Neural progenitor cell (in vitro differentiated cells): ENCODE data around the gene TLE3. TPM values are rescaled to one million over a fixed set of nuclear protein-coding genes. Genes with fewer than 3 reads are reported as not detected.

ENCODE experiments used
- DNase-seq: peaks from one replicate; pipeline ENCODE4 v3.0.0-alpha.2; 2016; ENCODE audit warnings: low spot score
- H2AFZ ChIP-seq: fragments of 200-600 bp; sonication (generic); replicated peaks from 2 replicates; pipeline ENCODE4 v1.6.1; 2016; ENCODE audit warnings: antibody characterized with exemption
- H3F3A ChIP-seq: fragments of 200-600 bp; sonication (generic); 2 replicates; pipeline ENCODE4 v1.6.1; 2016; ENCODE audit warnings: antibody characterized with exemption, low read depth
- H3K27ac ChIP-seq: fragments of 200-600 bp; sonication (generic); 2 replicates; pipeline ENCODE4 v1.5.1; 2016; ENCODE audit warnings: mild to moderate bottlenecking
- H3K27me3 ChIP-seq: fragments of 200-600 bp; sonication (generic); 2 replicates; pipeline ENCODE4 v1.6.1; 2016; ENCODE audit warnings: mild to moderate bottlenecking, moderate library complexity
- H3K36me3 ChIP-seq: fragments of 200-600 bp; sonication (generic); 2 replicates; pipeline ENCODE4 v1.5.1; 2016
- H3K4me1 ChIP-seq: fragments of 200-600 bp; sonication (generic); 2 replicates; pipeline ENCODE4 v1.6.1; 2016; ENCODE audit warnings: mixed run types
- H3K4me2 ChIP-seq: fragments of 200-600 bp; sonication (generic); 2 replicates; pipeline ENCODE4 v1.6.1; 2016
- H3K4me3 ChIP-seq: fragments of 200-600 bp; sonication (generic); 2 replicates; pipeline ENCODE4 v1.5.1; 2016
- H3K79me2 ChIP-seq: fragments of 200-600 bp; sonication (generic); 2 replicates; pipeline ENCODE4 v1.6.1; 2016; ENCODE audit warnings: low read depth
- H3K9ac ChIP-seq: fragments of 200-600 bp; sonication (generic); 2 replicates; pipeline ENCODE4 v1.6.1; 2016
- H3K9me3 ChIP-seq: fragments of 200-600 bp; sonication (generic); 2 replicates; pipeline ENCODE4 v1.5.1; 2016; ENCODE audit warnings: low read depth
- H4K20me1 ChIP-seq: fragments of 200-600 bp; sonication (generic); 2 replicates; pipeline ENCODE4 v1.6.1; 2016; ENCODE audit warnings: low read depth
- H3K27ac Mint-ChIP-seq: 3 replicates; pipeline ENCODE4 v1.8.0; 2021; ENCODE audit warnings: mixed read lengths
- H3K27me3 Mint-ChIP-seq: 2 replicates; pipeline ENCODE4 v1.8.0; 2022; ENCODE audit warnings: low read depth, mild to moderate bottlenecking, inconsistent platforms, moderate library complexity, mixed read lengths; ENCODE audit not compliant: insufficient read depth
- H3K36me3 Mint-ChIP-seq: 3 replicates; pipeline ENCODE4 v1.8.0; 2021; ENCODE audit warnings: mixed read lengths
- H3K4me1 Mint-ChIP-seq: 3 replicates; pipeline ENCODE4 v1.8.0; 2021; ENCODE audit warnings: mixed read lengths
- H3K4me3 Mint-ChIP-seq: 3 replicates; pipeline ENCODE4 v1.8.0; 2021; ENCODE audit warnings: mild to moderate bottlenecking, moderate library complexity, mixed read lengths
- H3K9me3 Mint-ChIP-seq: 3 replicates; pipeline ENCODE4 v1.8.0; 2020; ENCODE audit warnings: mixed read lengths
- EZH2 ChIP-seq: fragments of 200-600 bp; sonication (generic); IDR thresholded peaks from 2 replicates; pipeline ENCODE4 v1.6.1; 2017; ENCODE audit warnings: antibody characterized with exemption, mild to moderate bottlenecking, moderate library complexity
- EZH2phosphoT487 ChIP-seq: fragments of 200-600 bp; sonication (generic); IDR thresholded peaks from 2 replicates; pipeline ENCODE4 v1.6.1; 2017; ENCODE audit warnings: antibody characterized with exemption
- total RNA-seq: library from RNA; depleted of rRNA; stranded (reverse); fragments of >200 nt; gene quantifications from 2 replicates; pipeline ENCODE4 v1.2.3, GENCODE V29; 2015; ENCODE audit warnings: low replicate concordance
- TF ChIP-seq, protein P1 (sequence below): fragments of 200-600 bp; sonication (generic); IDR thresholded peaks from 2 replicates; pipeline ENCODE4 v1.5.1; 2017; ENCODE audit warnings: antibody characterized with exemption, mild to moderate bottlenecking

Gene TLE3
- total RNA-seq, 1 donor from 2014 or later = 22.1 TPM

DNA sequence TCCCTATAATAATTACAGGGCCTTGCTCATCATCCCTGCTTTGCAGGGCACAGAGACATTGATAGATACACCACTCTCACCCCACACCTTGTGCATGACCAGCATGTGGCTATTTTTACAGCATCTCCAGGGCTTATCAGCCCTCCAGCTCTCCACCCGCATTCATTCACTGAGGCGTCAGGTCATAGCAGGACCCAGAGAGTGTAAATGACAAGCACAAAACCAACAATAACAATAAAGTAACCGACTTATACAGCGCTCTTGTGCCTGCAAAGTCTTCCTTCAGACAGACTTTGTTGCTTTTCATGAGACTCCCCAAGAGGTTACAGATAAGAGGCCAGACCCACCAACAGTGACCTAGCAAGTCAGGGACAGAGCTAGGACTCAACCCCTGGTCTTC lies 80.7 kb downstream of the TLE3 start:
- TF ChIP-seq EZH2 = no peak
- TF ChIP-seq, protein P1, sequence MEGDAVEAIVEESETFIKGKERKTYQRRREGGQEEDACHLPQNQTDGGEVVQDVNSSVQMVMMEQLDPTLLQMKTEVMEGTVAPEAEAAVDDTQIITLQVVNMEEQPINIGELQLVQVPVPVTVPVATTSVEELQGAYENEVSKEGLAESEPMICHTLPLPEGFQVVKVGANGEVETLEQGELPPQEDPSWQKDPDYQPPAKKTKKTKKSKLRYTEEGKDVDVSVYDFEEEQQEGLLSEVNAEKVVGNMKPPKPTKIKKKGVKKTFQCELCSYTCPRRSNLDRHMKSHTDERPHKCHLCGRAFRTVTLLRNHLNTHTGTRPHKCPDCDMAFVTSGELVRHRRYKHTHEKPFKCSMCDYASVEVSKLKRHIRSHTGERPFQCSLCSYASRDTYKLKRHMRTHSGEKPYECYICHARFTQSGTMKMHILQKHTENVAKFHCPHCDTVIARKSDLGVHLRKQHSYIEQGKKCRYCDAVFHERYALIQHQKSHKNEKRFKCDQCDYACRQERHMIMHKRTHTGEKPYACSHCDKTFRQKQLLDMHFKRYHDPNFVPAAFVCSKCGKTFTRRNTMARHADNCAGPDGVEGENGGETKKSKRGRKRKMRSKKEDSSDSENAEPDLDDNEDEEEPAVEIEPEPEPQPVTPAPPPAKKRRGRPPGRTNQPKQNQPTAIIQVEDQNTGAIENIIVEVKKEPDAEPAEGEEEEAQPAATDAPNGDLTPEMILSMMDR = no peak
- TF ChIP-seq EZH2phosphoT487 = no peak

DNA sequence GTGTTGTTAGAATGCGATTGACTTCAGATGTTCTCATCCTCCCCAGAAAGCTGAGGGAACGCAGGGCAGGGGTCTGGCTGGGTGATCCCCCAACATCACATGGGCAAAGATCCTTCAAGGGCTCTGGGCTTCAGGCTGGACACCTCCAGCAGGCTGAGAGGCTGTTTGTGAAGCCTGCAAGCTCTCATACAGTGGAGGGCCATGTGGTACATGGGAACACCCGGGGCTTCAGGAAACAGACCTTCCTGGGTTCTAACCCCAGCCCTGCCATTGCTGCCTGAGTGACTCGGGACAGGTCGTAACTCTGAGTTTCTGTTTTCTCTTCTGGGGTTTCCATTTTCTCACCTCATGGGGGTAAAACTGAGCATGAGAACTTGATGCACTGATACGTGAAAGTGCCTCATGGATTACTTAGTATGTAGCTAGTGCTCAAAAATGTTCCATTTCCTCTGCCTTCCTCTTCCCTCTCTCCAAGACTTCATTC lies 81.2 kb downstream of the TLE3 start:
- Mint-ChIP-seq H3K36me3 (no peaks in the 10 kb centered on the region), H3K4me1 (peaks cover 45% of the 10 kb centered on the region), H3K4me3 (peak overlapping the region; percentile 3), H3K27ac (no peak overlapping the region), H3K9me3 (no peaks in the 10 kb centered on the region), H3K27me3 (peaks cover 20% of the 10 kb centered on the region)
- H3K9me3 ChIP-seq = no peaks in the 10 kb centered on the region
- no peak overlapping the region for H3K27ac ChIP-seq
- no peaks in the 10 kb centered on the region for H4K20me1 ChIP-seq
- H3K4me2 ChIP-seq = no peak overlapping the region
- no peak overlapping the region for H2AFZ ChIP-seq
- no peaks in the 10 kb centered on the region for H3K27me3 ChIP-seq
- no peak overlapping the region for H3K9ac ChIP-seq
- peaks cover 9% of the 10 kb centered on the region for H3F3A ChIP-seq
- no peaks in the 10 kb centered on the region for H3K36me3 ChIP-seq
- H3K4me3 ChIP-seq = no peak overlapping the region
- TF ChIP-seq EZH2 = no peak
- TF ChIP-seq, protein P1 = no peak
- no peak for TF ChIP-seq EZH2phosphoT487
- DNase-seq = no peak
- no peaks in the 10 kb centered on the region for H3K79me2 ChIP-seq
- H3K4me1 ChIP-seq = peaks cover 12% of the 10 kb centered on the region

More for the DNA sequence above, 80.7 kb downstream of the TLE3 start:
- no peak for DNase-seq
- Histone ChIP-seq H4K20me1 (no peaks in the 10 kb centered on the region), H3K9ac (no peak overlapping the region), H2AFZ (no peak overlapping the region), H3K27me3 (no peaks in the 10 kb centered on the region), H3K27ac (no peak overlapping the region), H3K9me3 (no peaks in the 10 kb centered on the region), H3K4me3 (no peak overlapping the region), H3K36me3 (no peaks in the 10 kb centered on the region), H3K4me1 (peaks cover 12% of the 10 kb centered on the region), H3K4me2 (no peak overlapping the region), H3K79me2 (no peaks in the 10 kb centered on the region), H3F3A (peaks cover 9% of the 10 kb centered on the region)
- Mint-ChIP-seq H3K9me3 (peaks cover 2% of the 10 kb centered on the region), H3K4me3 (peak overlapping the region; percentile 3), H3K4me1 (peaks cover 45% of the 10 kb centered on the region), H3K27me3 (peaks cover 20% of the 10 kb centered on the region), H3K36me3 (no peaks in the 10 kb centered on the region), H3K27ac (no peak overlapping the region)

DNA sequence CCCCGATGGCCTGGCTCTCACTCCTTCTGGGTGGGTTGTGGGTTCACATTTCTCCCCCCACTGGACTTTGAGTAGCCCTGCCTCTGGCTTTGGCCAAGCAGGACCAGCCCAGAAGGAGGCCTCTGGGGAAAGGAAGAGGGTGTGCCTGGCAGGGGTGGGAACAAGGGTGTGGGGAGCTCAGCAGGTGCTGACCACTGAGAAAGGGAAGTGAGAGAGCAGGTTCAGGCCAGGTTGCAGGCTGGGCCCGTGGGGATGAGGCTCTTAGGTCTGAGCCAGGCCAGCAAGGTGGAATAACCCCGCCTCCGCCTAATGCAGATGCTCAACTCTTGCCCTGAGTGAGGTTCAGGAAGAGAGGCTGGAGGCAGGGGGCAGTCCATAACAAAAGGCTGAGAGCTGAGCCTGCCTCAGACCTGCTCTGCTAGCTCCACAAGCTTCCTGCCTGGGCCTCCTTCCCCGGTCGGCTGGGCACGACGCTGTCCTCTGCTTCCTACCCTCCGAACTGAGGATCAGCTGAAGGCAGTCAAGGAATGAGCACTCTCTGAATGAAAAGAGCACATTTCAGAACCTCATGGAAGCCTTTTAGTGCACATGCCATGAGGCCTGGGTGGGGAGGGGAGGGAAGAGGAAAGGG lies 82.7 kb downstream of the TLE3 start:
- Histone ChIP-seq H3F3A (peaks cover 9% of the 10 kb centered on the region), H3K4me2 (peak overlapping the region; percentile 50), H3K4me1 (peaks cover 12% of the 10 kb centered on the region), H3K9me3 (no peaks in the 10 kb centered on the region), H3K9ac (no peak overlapping the region), H4K20me1 (no peaks in the 10 kb centered on the region), H3K36me3 (no peaks in the 10 kb centered on the region), H3K27me3 (no peaks in the 10 kb centered on the region), H3K4me3 (no peak overlapping the region), H3K79me2 (no peaks in the 10 kb centered on the region), H2AFZ (peak overlapping the region; percentile 95), H3K27ac (no peak overlapping the region)
- Mint-ChIP-seq H3K9me3 (no peaks in the 10 kb centered on the region), H3K27me3 (peaks cover 16% of the 10 kb centered on the region), H3K4me1 (peaks cover 45% of the 10 kb centered on the region), H3K27ac (peak overlapping the region; percentile 81), H3K36me3 (no peaks in the 10 kb centered on the region), H3K4me3 (peak overlapping the region; percentile 46)
- peak; percentile 63 for DNase-seq
- TF ChIP-seq EZH2phosphoT487 = no peak
- TF ChIP-seq EZH2 = no peak
- TF ChIP-seq, protein P1 = no peak
